ENCODE measurements around the gene CFAP52.
A peak's percentile ranks its signal among the peaks of the same experiment; 100 is the strongest.

The CFAP52 gene

GRCh38 chr17:9576521-9577372 is at the start of gene CFAP52:
Gene CFAP52 (plus strand): TSS chr17:9576642. CDS start chr17:9576696, 54 bp downstream.
- Histone ChIP-seq H3K4me3 (peak within 1 kb of the TSS; percentile 81), H3K27ac (peak within 1 kb of the TSS; percentile 48 to 71)
- peak; percentile 21 for TF ChIP-seq CTCF (IDR thresholded peaks at IDR 0.05)
- peak; percentile 76 for DNase-seq (ENCODE audit: low spot score)

- H3K27ac ChIP-seq, result no peak overlapping the region
- DNase-seq (ENCODE audit: low spot score), result no peak
- H3K4me3 ChIP-seq, result no peak overlapping the region
- no peak for TF ChIP-seq CTCF (IDR thresholded peaks at IDR 0.05)
Observed at GRCh38 chr17:9527788-9528187, 48.7 kb upstream of the CFAP52 start.

- no peak for TF ChIP-seq CTCF (IDR thresholded peaks at IDR 0.05)
- no peak for DNase-seq (ENCODE audit: low spot score)
- Histone ChIP-seq H3K4me3 (no peak overlapping the region), H3K27ac (no peak overlapping the region)
Observed at GRCh38 chr17:9529033-9529700, 47.3 kb upstream of the CFAP52 start.

- TF ChIP-seq CTCF (IDR thresholded peaks at IDR 0.05), result no peak
- Histone ChIP-seq H3K4me3 (no peak overlapping the region), H3K27ac (no peak overlapping the region)
- DNase-seq (ENCODE audit: low spot score), result no peak
Observed at GRCh38 chr17:9531034-9531433, 45.4 kb upstream of the CFAP52 start.

GRCh38 chr17:9532715-9533114 is 43.7 kb upstream of the CFAP52 start:
- no peak for DNase-seq (ENCODE audit: low spot score)
- Histone ChIP-seq H3K27ac (no peak overlapping the region), H3K4me3 (no peak overlapping the region)
- no peak for TF ChIP-seq CTCF (IDR thresholded peaks at IDR 0.05)

- Histone ChIP-seq H3K4me3 (no peak overlapping the region), H3K27ac (no peak overlapping the region)
- DNase-seq (ENCODE audit: low spot score), result no peak
- no peak for TF ChIP-seq CTCF (IDR thresholded peaks at IDR 0.05)
Observed at GRCh38 chr17:9533441-9533840, 43.0 kb upstream of the CFAP52 start.

Data from coronary artery (tissue), 2 donors.